Measurements from ENCODE around the gene SERINC3. TPM values are rescaled to one million over a fixed set of nuclear protein-coding genes. Genes with fewer than 3 reads are reported as not detected.

SERINC3 gene
- total RNA-seq, 2 donors from 2014 or later, result 85.6 to 100.0 TPM

DNA sequence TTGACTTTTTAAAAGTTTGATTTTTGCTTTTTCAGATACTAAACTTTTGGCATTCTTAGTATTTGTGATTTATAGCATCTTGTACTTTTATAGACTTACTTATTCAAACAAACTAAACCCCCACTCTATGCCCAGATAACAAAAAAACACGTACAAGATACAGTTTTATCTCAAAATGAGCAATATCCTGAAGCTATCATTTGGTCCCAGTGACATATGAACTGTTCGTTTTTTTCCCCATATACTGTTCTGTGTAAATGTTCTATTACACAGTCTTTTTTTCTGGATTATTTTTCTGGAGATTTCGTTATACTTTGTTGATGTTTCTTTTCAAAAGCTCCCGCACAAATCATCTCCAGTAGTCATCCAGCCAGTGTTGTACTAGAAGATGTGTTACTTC lies 27.3 kb upstream of the SERINC3 start:
- Mint-ChIP-seq H3K36me3 (ENCODE audit: insufficient read depth in 2 of 2) (no peaks in the 10 kb centered on the region), H3K4me3 (no peak overlapping the region), H3K27ac (no peak overlapping the region), H3K27me3 (ENCODE audit: low read depth) (no peaks in the 10 kb centered on the region), H3K4me1 (ENCODE audit: low read depth) (peaks cover 21% of the 10 kb centered on the region), H3K9me3 (no peaks in the 10 kb centered on the region)
- DNase-seq (no peak), ATAC-seq (replicated peaks in 1 of 2) (no peak)

DNA sequence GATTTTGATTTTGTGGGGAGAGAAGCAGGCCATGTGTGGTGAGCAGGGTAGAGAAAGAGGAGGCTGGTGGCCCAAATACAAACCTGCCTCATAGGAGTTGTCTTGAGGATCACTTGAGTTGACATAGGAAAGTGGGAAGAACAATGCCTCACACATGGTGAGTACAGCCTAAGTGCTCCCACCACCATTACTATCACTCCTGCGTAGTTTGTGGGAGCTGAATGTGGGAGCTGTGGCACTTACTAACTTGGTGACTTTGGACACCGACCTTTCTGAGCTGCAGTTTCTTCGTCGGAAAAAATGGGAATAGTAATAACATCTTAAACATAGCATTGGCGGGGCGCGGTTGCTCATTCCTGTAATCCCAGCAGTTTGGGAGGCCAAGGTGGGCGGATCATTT lies 25.5 kb upstream of the SERINC3 start:
- Mint-ChIP-seq H3K27me3 (ENCODE audit: low read depth) (no peaks in the 10 kb centered on the region), H3K4me3 (no peak overlapping the region), H3K4me1 (ENCODE audit: low read depth) (peaks cover 5% of the 10 kb centered on the region), H3K27ac (no peak overlapping the region), H3K9me3 (no peaks in the 10 kb centered on the region), H3K36me3 (ENCODE audit: insufficient read depth in 2 of 2) (no peaks in the 10 kb centered on the region)
- ATAC-seq (replicated peaks in 1 of 2) (no peak), DNase-seq (no peak)

GRCh38 chr20:44544263-44544662 lies 22.4 kb upstream of the SERINC3 start:
- no peak overlapping the region for H3K4me3 Mint-ChIP-seq
- H3K36me3 Mint-ChIP-seq (ENCODE audit: insufficient read depth in 2 of 2), result no peaks in the 10 kb centered on the region
- no peaks in the 10 kb centered on the region for H3K27me3 Mint-ChIP-seq (ENCODE audit: low read depth)
- no peak overlapping the region for H3K27ac Mint-ChIP-seq
- no peaks in the 10 kb centered on the region for H3K4me1 Mint-ChIP-seq (ENCODE audit: low read depth)
- DNase-seq (no peak), ATAC-seq (replicated peaks in 1 of 2) (no peak)
- no peaks in the 10 kb centered on the region for H3K9me3 Mint-ChIP-seq

- H3K4me3 Mint-ChIP-seq, result no peak overlapping the region
- peaks cover 4% of the 10 kb centered on the region for H3K4me1 Mint-ChIP-seq (ENCODE audit: low read depth)
- ATAC-seq (replicated peaks in 1 of 2) (no peak), DNase-seq (no peak)
- no peaks in the 10 kb centered on the region for H3K36me3 Mint-ChIP-seq (ENCODE audit: insufficient read depth in 2 of 2)
- no peaks in the 10 kb centered on the region for H3K9me3 Mint-ChIP-seq
- H3K27ac Mint-ChIP-seq, result no peak overlapping the region
- no peaks in the 10 kb centered on the region for H3K27me3 Mint-ChIP-seq (ENCODE audit: low read depth)
Measured at GRCh38 chr20:44543358-44543757, 21.5 kb upstream of the SERINC3 start.

DNA sequence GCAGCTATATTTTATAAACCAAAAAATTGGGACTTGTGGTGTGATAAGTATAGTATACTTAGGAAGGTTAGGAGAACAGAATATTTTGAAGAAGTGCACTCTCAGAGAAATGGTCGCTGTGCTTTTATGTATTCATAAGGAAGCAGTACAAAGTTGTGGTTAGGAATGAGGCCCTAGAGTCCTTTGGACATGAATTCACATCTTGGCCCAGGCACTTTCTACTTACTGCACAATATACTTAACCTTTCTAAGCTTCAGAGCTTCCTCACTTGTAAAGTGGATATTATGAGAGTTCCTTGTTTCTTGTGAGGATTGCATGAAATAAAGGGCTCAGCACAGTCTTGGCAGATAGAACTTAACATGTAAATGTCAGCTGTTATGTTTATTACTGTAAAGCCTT lies 21.0 kb upstream of the SERINC3 start:
- DNase-seq, result no peak
- H3K9me3 Mint-ChIP-seq, result no peaks in the 10 kb centered on the region
- no peak overlapping the region for H3K4me3 Mint-ChIP-seq
- ATAC-seq (replicated peaks in 1 of 2), result no peak
- H3K4me1 Mint-ChIP-seq (ENCODE audit: low read depth), result peaks cover 4% of the 10 kb centered on the region
- no peaks in the 10 kb centered on the region for H3K27me3 Mint-ChIP-seq (ENCODE audit: low read depth)
- no peak overlapping the region for H3K27ac Mint-ChIP-seq
- H3K36me3 Mint-ChIP-seq (ENCODE audit: insufficient read depth in 2 of 2), result no peaks in the 10 kb centered on the region

- no peak for ATAC-seq (replicated peaks in 1 of 2)
- Mint-ChIP-seq H3K27me3 (ENCODE audit: low read depth) (no peaks in the 10 kb centered on the region), H3K4me3 (no peak overlapping the region), H3K9me3 (no peaks in the 10 kb centered on the region), H3K4me1 (ENCODE audit: low read depth) (peaks cover 4% of the 10 kb centered on the region), H3K36me3 (ENCODE audit: insufficient read depth in 2 of 2) (no peaks in the 10 kb centered on the region), H3K27ac (no peak overlapping the region)
- no peak for DNase-seq
Measured at GRCh38 chr20:44541992-44542391, 20.1 kb upstream of the SERINC3 start.

DNA sequence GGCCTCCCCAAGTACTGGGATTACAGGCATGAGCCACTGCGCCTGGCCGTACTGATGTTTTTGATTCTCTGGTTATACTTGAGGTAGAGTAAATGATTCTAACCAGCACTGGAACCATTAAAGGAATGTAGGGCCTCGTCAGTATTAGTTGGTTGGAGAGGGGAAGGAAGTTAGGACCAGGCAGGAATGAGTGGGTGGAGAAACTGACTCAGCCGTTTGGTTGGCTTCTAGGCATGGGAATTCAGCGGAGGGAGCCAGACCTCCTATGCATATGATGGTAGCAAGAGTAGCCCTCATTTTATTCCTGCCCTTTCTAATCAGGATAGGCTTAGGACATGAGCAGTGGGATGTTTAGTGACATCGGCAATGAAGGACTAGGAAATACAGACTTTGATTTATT lies 19.0 kb upstream of the SERINC3 start:
- H3K27me3 Mint-ChIP-seq (ENCODE audit: low read depth), result no peaks in the 10 kb centered on the region
- H3K36me3 Mint-ChIP-seq (ENCODE audit: insufficient read depth in 2 of 2), result no peaks in the 10 kb centered on the region
- DNase-seq, result no peak
- H3K27ac Mint-ChIP-seq, result no peak overlapping the region
- no peak overlapping the region for H3K4me3 Mint-ChIP-seq
- no peaks in the 10 kb centered on the region for H3K9me3 Mint-ChIP-seq
- no peak for ATAC-seq (replicated peaks in 1 of 2)
- peaks cover 10% of the 10 kb centered on the region for H3K4me1 Mint-ChIP-seq (ENCODE audit: low read depth)

- Mint-ChIP-seq H3K27ac (no peak overlapping the region), H3K36me3 (ENCODE audit: insufficient read depth in 2 of 2) (no peaks in the 10 kb centered on the region), H3K9me3 (no peaks in the 10 kb centered on the region), H3K27me3 (ENCODE audit: low read depth) (no peaks in the 10 kb centered on the region), H3K4me3 (no peak overlapping the region), H3K4me1 (ENCODE audit: low read depth) (peaks cover 10% of the 10 kb centered on the region)
- DNase-seq, result no peak
- no peak for ATAC-seq (replicated peaks in 1 of 2)
Measured at GRCh38 chr20:44537993-44538392, 16.1 kb upstream of the SERINC3 start.

DNA sequence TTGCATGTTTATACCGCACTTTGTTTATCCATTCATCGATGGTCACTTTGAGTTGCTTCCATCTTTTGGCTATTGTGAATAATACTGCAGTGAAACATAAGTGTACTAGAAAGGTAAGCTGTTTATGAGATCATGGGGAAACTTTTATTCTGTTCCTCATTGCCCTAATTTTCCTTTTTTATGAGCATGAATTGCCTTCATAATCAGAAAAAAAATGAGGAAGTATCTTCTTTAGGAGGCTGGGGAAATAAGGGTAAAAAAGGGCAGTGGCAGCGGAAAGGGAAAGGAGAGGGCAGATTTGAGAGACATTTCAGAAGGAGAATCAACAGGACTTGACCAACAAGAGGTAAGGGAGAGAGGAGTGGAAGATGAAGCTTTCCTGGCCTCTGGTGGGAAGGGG lies 14.3 kb upstream of the SERINC3 start:
- Mint-ChIP-seq H3K9me3 (no peaks in the 10 kb centered on the region), H3K27me3 (ENCODE audit: low read depth) (no peaks in the 10 kb centered on the region), H3K27ac (no peak overlapping the region), H3K4me3 (no peak overlapping the region), H3K36me3 (ENCODE audit: insufficient read depth in 2 of 2) (peaks cover 0 to 3% of the 10 kb centered on the region in 2 donors), H3K4me1 (ENCODE audit: low read depth) (peaks cover 10% of the 10 kb centered on the region)
- no peak for ATAC-seq (replicated peaks in 1 of 2)
- no peak for DNase-seq

DNA sequence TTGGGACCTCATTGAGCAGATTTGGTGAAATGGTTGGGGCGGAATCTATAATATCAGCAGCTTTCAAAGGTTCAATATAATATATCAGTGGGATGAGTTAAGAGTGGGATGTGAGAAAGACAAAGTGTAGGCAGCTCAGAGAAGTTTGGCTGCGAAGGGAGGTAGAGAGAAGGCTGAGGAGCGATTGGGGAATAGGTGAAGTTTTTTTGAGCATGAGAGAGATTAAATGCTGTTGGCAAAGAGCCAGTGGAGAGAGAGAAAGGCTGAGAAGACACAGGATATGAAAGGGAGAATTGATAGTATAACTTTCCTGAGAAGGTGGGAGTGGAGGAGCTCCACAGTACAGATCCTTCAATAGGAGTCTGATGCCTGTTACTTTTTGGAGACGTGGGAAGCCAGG lies 12.1 kb upstream of the SERINC3 start:
- peaks cover 0 to 3% of the 10 kb centered on the region in 2 donors for H3K36me3 Mint-ChIP-seq (ENCODE audit: insufficient read depth in 2 of 2)
- H3K27me3 Mint-ChIP-seq (ENCODE audit: low read depth), result no peaks in the 10 kb centered on the region
- no peak for ATAC-seq (replicated peaks in 1 of 2)
- no peak overlapping the region for H3K27ac Mint-ChIP-seq
- H3K9me3 Mint-ChIP-seq, result no peaks in the 10 kb centered on the region
- peaks cover 10% of the 10 kb centered on the region for H3K4me1 Mint-ChIP-seq (ENCODE audit: low read depth)
- H3K4me3 Mint-ChIP-seq, result no peak overlapping the region
- DNase-seq, result no peak

- no peak overlapping the region for H3K4me3 Mint-ChIP-seq
- H3K36me3 Mint-ChIP-seq (ENCODE audit: insufficient read depth in 2 of 2), result peaks cover 0 to 3% of the 10 kb centered on the region in 2 donors
- no peak overlapping the region for H3K27ac Mint-ChIP-seq
- no peaks in the 10 kb centered on the region for H3K9me3 Mint-ChIP-seq
- peaks cover 6% of the 10 kb centered on the region for H3K4me1 Mint-ChIP-seq (ENCODE audit: low read depth)
- no peaks in the 10 kb centered on the region for H3K27me3 Mint-ChIP-seq (ENCODE audit: low read depth)
- ATAC-seq (replicated peaks in 1 of 2) (peak; percentile 37 to 51), DNase-seq (peak in 1 of 2 donors; percentile 23)
Measured at GRCh38 chr20:44532981-44533331, 11.1 kb upstream of the SERINC3 start.

DNA sequence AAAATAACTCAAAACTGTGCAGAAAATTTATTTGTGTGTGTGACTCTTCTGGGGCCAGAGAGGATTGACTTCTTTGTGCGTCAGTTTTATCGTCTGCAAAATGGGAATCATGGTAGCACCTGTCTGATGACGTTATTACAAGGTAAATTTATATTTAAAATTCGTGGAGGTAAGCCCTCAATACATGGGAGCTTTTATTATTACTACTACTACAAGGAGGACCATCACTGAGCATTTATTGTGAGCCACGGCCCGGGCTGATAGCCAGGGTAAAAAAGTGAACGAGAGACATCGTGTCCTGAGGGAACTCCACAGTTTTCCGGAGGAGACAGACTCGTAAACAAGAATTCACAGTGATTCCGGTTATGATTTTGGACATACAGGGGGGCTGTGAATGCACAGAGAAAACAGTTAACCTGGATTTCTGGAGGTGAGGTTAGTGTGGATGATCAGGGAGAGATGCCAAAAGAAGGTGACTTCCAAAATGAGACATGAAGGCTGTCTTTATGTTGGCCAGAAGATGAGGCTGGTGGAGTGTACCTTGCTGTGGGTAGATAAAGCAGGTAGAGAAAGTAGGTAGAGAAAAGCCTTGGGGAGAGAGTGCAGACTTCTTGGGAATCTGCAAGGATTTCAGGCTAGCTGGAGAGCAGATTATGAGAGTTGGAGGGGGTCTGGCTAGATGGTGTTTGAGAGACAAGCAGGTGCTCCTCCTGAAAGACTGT lies 10.6 kb upstream of the SERINC3 start:
- no peak overlapping the region for H3K4me3 Mint-ChIP-seq
- ATAC-seq (replicated peaks in 1 of 2) (no peak), DNase-seq (no peak)
- H3K36me3 Mint-ChIP-seq (ENCODE audit: insufficient read depth in 2 of 2), result peaks cover 0 to 3% of the 10 kb centered on the region in 2 donors
- H3K9me3 Mint-ChIP-seq, result no peaks in the 10 kb centered on the region
- H3K4me1 Mint-ChIP-seq (ENCODE audit: low read depth), result peaks cover 6% of the 10 kb centered on the region
- no peaks in the 10 kb centered on the region for H3K27me3 Mint-ChIP-seq (ENCODE audit: low read depth)
- no peak overlapping the region for H3K27ac Mint-ChIP-seq

DNA sequence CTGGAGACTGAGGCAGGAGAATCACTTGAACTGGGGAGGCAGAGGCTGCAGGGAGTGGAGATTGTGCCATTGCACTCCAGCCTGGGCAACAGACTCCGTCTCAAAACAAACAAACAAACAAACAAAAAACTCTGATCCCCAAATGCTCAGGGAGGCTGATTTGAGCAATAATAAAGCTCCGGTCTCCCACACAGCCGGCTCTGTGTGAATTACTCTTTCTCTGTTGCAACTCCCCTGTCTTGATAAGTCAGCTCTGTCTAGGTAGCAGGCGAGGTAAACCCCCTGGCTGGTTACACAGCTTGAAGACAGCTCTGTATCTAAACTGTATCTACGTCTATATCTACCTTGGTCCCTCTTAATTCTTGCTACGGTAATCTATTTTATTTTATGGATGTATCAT lies 6.4 kb upstream of the SERINC3 start:
- peaks cover 0 to 3% of the 10 kb centered on the region in 2 donors for H3K36me3 Mint-ChIP-seq (ENCODE audit: insufficient read depth in 2 of 2)
- H3K4me1 Mint-ChIP-seq (ENCODE audit: low read depth), result no peaks in the 10 kb centered on the region
- H3K4me3 Mint-ChIP-seq, result no peak overlapping the region
- H3K27ac Mint-ChIP-seq, result no peak overlapping the region
- ATAC-seq (replicated peaks in 1 of 2), result no peak
- no peak for DNase-seq
- no peaks in the 10 kb centered on the region for H3K9me3 Mint-ChIP-seq
- H3K27me3 Mint-ChIP-seq (ENCODE audit: low read depth), result no peaks in the 10 kb centered on the region

DNA sequence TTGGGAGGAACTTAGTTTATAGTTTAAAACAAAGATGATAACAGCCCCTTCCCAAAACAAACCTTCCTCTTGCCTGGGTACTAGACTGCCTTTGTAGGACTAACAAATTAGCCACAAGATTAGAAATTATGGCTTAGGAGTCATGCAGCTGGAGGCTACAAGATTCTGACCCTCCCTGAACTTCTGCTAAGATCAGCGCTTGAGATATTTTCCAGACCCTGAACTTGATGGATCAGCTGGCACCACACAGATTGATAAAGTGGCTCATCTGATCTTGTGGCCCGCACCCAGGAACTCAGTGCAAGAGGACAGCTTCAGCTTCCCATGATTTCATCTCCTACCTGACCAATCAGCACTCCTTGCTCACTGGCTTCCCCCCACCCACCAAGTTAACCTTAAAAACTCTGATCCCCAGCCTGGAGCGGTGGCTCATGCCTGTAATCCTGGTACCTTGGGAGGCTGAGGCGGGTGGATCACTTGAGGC lies 5.9 kb upstream of the SERINC3 start:
- ATAC-seq (replicated peaks in 1 of 2) (no peak), DNase-seq (no peak)
- no peaks in the 10 kb centered on the region for H3K9me3 Mint-ChIP-seq
- H3K27me3 Mint-ChIP-seq (ENCODE audit: low read depth), result no peaks in the 10 kb centered on the region
- H3K27ac Mint-ChIP-seq, result no peak overlapping the region
- H3K4me1 Mint-ChIP-seq (ENCODE audit: low read depth), result peaks cover 5% of the 10 kb centered on the region
- no peak overlapping the region for H3K4me3 Mint-ChIP-seq
- H3K36me3 Mint-ChIP-seq (ENCODE audit: insufficient read depth in 2 of 2), result peaks cover 0 to 3% of the 10 kb centered on the region in 2 donors

Data from activated T-cell treated with anti-CD3 and anti-CD28 coated beads, Interleukin-2, amount 50 U/mL, for 72 hours (primary cell).